ENCODE results near the gene MYPOP. TPM values are rescaled to one million over a fixed set of nuclear protein-coding genes. Genes with fewer than 3 reads are reported as not detected.

The MYPOP gene
- total RNA-seq, 2 experiments from 2014 or later: 5.2 to 15.6 TPM

- CTCF ChIA-PET (ENCODE audit: unreplicated experiment): no interaction called here
Observed at GRCh38 chr19:45890877-45891276, 11.5 kb downstream of the MYPOP start.

DNA sequence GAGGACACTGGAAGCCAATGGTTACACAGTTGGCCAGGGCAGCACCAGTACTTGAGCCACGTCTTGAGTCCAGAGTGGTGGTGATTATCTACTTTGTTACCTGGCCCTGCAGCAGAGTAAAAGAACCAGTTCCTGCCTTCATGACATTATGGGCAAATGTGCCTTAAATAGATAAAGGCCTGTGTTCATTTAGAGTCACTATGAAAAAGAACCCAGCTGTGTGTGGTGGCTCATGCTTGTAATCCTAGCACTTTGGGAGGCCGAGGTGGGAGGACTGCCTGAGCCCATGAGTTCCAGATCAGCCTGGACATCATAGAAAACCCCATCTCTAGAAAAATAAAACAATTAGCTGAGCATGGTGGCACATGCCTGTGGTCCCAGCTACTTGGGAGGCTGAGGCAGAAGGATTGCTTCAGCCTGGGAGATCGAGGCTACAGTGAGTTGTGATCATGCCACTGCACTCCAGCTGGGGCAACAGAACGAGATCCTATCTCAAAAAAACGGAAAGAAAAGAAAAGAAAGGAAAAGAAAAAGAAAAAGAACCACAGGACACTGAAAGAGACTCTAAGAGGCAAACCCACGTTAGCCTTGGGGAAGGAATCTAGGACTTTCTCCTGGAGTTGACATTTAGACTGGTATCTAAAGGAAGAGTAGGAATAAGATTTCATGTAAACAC is 13.1 kb downstream of the MYPOP start:
- intact Hi-C loops (cut with micrococcal nuclease; ENCODE audit: unreplicated experiment): loop anchor here (10.0 kb wide), 1 partner anchor 185 kb away; no protein-coding TSS in a partner anchor
- no peak for TF ChIP-seq EZH2phosphoT487 (IDR thresholded peaks at IDR 0.05; ENCODE audit: borderline replicate concordance, low read depth, low read length)
- TF ChIP-seq, protein P1, sequence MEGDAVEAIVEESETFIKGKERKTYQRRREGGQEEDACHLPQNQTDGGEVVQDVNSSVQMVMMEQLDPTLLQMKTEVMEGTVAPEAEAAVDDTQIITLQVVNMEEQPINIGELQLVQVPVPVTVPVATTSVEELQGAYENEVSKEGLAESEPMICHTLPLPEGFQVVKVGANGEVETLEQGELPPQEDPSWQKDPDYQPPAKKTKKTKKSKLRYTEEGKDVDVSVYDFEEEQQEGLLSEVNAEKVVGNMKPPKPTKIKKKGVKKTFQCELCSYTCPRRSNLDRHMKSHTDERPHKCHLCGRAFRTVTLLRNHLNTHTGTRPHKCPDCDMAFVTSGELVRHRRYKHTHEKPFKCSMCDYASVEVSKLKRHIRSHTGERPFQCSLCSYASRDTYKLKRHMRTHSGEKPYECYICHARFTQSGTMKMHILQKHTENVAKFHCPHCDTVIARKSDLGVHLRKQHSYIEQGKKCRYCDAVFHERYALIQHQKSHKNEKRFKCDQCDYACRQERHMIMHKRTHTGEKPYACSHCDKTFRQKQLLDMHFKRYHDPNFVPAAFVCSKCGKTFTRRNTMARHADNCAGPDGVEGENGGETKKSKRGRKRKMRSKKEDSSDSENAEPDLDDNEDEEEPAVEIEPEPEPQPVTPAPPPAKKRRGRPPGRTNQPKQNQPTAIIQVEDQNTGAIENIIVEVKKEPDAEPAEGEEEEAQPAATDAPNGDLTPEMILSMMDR (conservative IDR thresholded peaks at IDR 0.05; ENCODE audit: low read length): no peak
- ChIA-PET CTCF (ENCODE audit: unreplicated experiment) (no interaction called here), POLR2A (no interaction called here)
- H3K4me3 ChIP-seq (ENCODE audit: low read depth, low read length, poor library complexity, severe bottlenecking): no peak overlapping the region
- no TSS peak for BruUV-seq (replicated peaks)
- peaks cover 30% of the 10 kb centered on the region for H3K4me1 ChIP-seq (ENCODE audit: insufficient read depth, low read length, poor library complexity, severe bottlenecking)
- no peak overlapping the region for H3K4me2 ChIP-seq (ENCODE audit: low read length)
- no peaks in the 10 kb centered on the region for H4K20me1 ChIP-seq (ENCODE audit: insufficient read depth, low read length)
- peaks cover 14% of the 10 kb centered on the region for H3K36me3 ChIP-seq (ENCODE audit: insufficient read depth, low read length)
- H2AFZ ChIP-seq (ENCODE audit: low read length): no peak overlapping the region
- no peaks in the 10 kb centered on the region for H3K9me2 ChIP-seq (ENCODE audit: insufficient read depth, low read length)
- H3K79me2 ChIP-seq (ENCODE audit: insufficient read depth, low read depth, low read length): peaks cover 13% of the 10 kb centered on the region; the same call in 1 of the 2 replicates
- no peaks in the 10 kb centered on the region for H3K9me3 ChIP-seq (ENCODE audit: low read length)
- DNase-seq (ENCODE audit: low spot score): no peak
- no peak overlapping the region for H3K27ac ChIP-seq (ENCODE audit: low read depth, low read length, poor library complexity, severe bottlenecking)

More at GRCh38 chr19:45890877-45891276, 11.5 kb downstream of the MYPOP start:
- Histone ChIP-seq H3K79me2 (ENCODE audit: insufficient read depth, low read depth, low read length) (no peaks in the 10 kb centered on the region), H4K20me1 (ENCODE audit: insufficient read depth, low read length) (no peaks in the 10 kb centered on the region), H3K27ac (ENCODE audit: low read depth, low read length, poor library complexity, severe bottlenecking) (no peak overlapping the region), H3K4me2 (ENCODE audit: low read length) (no peak overlapping the region), H3K4me3 (ENCODE audit: low read depth, low read length, poor library complexity, severe bottlenecking) (no peak overlapping the region), H3K36me3 (ENCODE audit: insufficient read depth, low read length) (peaks cover 23% of the 10 kb centered on the region), H3K9me2 (ENCODE audit: insufficient read depth, low read length) (no peaks in the 10 kb centered on the region), H2AFZ (ENCODE audit: low read length) (no peak overlapping the region), H3K9me3 (ENCODE audit: low read length) (no peaks in the 10 kb centered on the region), H3K4me1 (ENCODE audit: insufficient read depth, low read length, poor library complexity, severe bottlenecking) (peaks cover 34% of the 10 kb centered on the region)
- intact Hi-C loops (cut with micrococcal nuclease; ENCODE audit: unreplicated experiment): no loop called here
- no peak for DNase-seq (ENCODE audit: low spot score)
- POLR2A ChIA-PET: no interaction called here
- no TSS peak for BruUV-seq (replicated peaks)
- TF ChIP-seq, protein P1 (conservative IDR thresholded peaks at IDR 0.05; ENCODE audit: low read length): no peak
- no peak for TF ChIP-seq EZH2phosphoT487 (IDR thresholded peaks at IDR 0.05; ENCODE audit: borderline replicate concordance, low read depth, low read length)

GRCh38 chr19:45887200-45887710 is 15.2 kb downstream of the MYPOP start:
- Histone ChIP-seq H3K36me3 (ENCODE audit: insufficient read depth, low read length) (peaks cover 19% of the 10 kb centered on the region; the same call in 1 of the 2 replicates), H3K4me2 (ENCODE audit: low read length) (peak overlapping the region; percentile 95), H3K9me3 (ENCODE audit: low read length) (no peaks in the 10 kb centered on the region), H2AFZ (ENCODE audit: low read length) (peak overlapping the region; percentile 53), H3K4me1 (ENCODE audit: insufficient read depth, low read length, poor library complexity, severe bottlenecking) (peaks cover 35% of the 10 kb centered on the region), H4K20me1 (ENCODE audit: insufficient read depth, low read length) (no peaks in the 10 kb centered on the region), H3K79me2 (ENCODE audit: insufficient read depth, low read depth, low read length) (peaks cover 18% of the 10 kb centered on the region; the same call in 1 of the 2 replicates), H3K9me2 (ENCODE audit: insufficient read depth, low read length) (no peaks in the 10 kb centered on the region), H3K27ac (ENCODE audit: low read depth, low read length, poor library complexity, severe bottlenecking) (peak overlapping the region; percentile 75), H3K4me3 (ENCODE audit: low read depth, low read length, poor library complexity, severe bottlenecking) (peak overlapping the region; percentile 98)
- ChIA-PET CTCF (ENCODE audit: unreplicated experiment) (no interaction called here), POLR2A (no interaction called here)
- BruUV-seq (replicated peaks): TSS peak; percentile 93
- TF ChIP-seq EZH2phosphoT487 (IDR thresholded peaks at IDR 0.05; ENCODE audit: borderline replicate concordance, low read depth, low read length): no peak
- TF ChIP-seq, protein P1 (conservative IDR thresholded peaks at IDR 0.05; ENCODE audit: low read length): no peak
- no peak for DNase-seq (ENCODE audit: low spot score)
- intact Hi-C loops (cut with micrococcal nuclease; ENCODE audit: unreplicated experiment): loop anchor here (10.0 kb wide), 1 partner anchor 182 kb away; no protein-coding TSS in a partner anchor
